HepG2 (cell line): ENCODE data around the gene UNC5B. TPM values are rescaled to one million over a fixed set of nuclear protein-coding genes. Genes with fewer than 3 reads are reported as not detected.
A peak's percentile ranks its signal among the peaks of the same experiment; 100 is the strongest.

Experiments
- BORCS8-MEF2B ChIP-seq: sonication (generic); formaldehyde crosslinking; IDR thresholded peaks from 2 replicates; pipeline ENCODE4 v1.8.0; 2022; ENCODE audit warnings: mild to moderate bottlenecking, missing genetic modification reagents
- CENPX ChIP-seq: sonication (generic); formaldehyde crosslinking; IDR thresholded peaks from 2 replicates; pipeline ENCODE4 v1.9.0; 2021; ENCODE audit warnings: mild to moderate bottlenecking, missing genetic modification reagents, moderate library complexity
- HOXD1 ChIP-seq: sonication (generic); formaldehyde crosslinking; IDR thresholded peaks from 2 replicates; pipeline ENCODE4 v1.5.0; 2020; ENCODE audit warnings: missing genetic modification reagents
- MEIS2 ChIP-seq: sonication (generic); formaldehyde crosslinking; IDR thresholded peaks from 2 replicates; pipeline ENCODE4 v1.9.0; 2021; ENCODE audit warnings: mild to moderate bottlenecking, missing genetic modification reagents
- MNT ChIP-seq: fragments of 450-650 bp; IDR thresholded peaks from 2 replicates; pipeline ENCODE4 v1.6.1; 2016
- MTA3 ChIP-seq: sonication (generic); formaldehyde crosslinking; IDR thresholded peaks from 2 replicates; pipeline ENCODE4 v1.4.0; 2020; ENCODE audit warnings: missing genetic modification reagents
- MTF2 ChIP-seq: sonication (generic); formaldehyde crosslinking; IDR thresholded peaks from 2 replicates; pipeline ENCODE4 v1.5.0; 2020; ENCODE audit warnings: missing genetic modification reagents, borderline replicate concordance
- PITX1 ChIP-seq: sonication (generic); formaldehyde crosslinking; IDR thresholded peaks from 2 replicates; pipeline ENCODE4 v1.5.1; 2020; ENCODE audit warnings: mild to moderate bottlenecking, missing genetic modification reagents
- PRDM10 ChIP-seq: sonication (generic); formaldehyde crosslinking; IDR thresholded peaks from 2 replicates; pipeline ENCODE4 v1.4.0; 2020; ENCODE audit warnings: low read depth, missing genetic modification reagents
- RARG ChIP-seq: sonication (generic); formaldehyde crosslinking; IDR thresholded peaks from 2 replicates; pipeline ENCODE4 v1.4.0; 2020; ENCODE audit warnings: low read depth, mild to moderate bottlenecking, missing genetic modification reagents
- TBX3 ChIP-seq: fragments of 450-650 bp; IDR thresholded peaks from 2 replicates; pipeline ENCODE4 v1.6.1; 2017; ENCODE audit warnings: antibody characterized with exemption, mild to moderate bottlenecking, inconsistent platforms, borderline replicate concordance
- ZFYVE20 ChIP-seq: sonication (generic); formaldehyde crosslinking; IDR thresholded peaks from 2 replicates; pipeline ENCODE4 v1.8.0; 2023; ENCODE audit warnings: low read depth, mild to moderate bottlenecking, moderate library complexity, missing genetic modification reagents, borderline replicate concordance
- ZMYM4 ChIP-seq: sonication (generic); formaldehyde crosslinking; IDR thresholded peaks from 2 replicates; pipeline ENCODE4 v1.8.1; 2023; ENCODE audit warnings: mild to moderate bottlenecking, missing genetic modification reagents
- ZNF776 ChIP-seq: sonication (generic); formaldehyde crosslinking; IDR thresholded peaks from 2 replicates; pipeline ENCODE4 v1.4.0; 2020; ENCODE audit warnings: mild to moderate bottlenecking, missing genetic modification reagents
- polyA plus RNA-seq, 8 experiments: library from polyadenylated mRNA; depleted of rRNA in 3 of 8; stranded (reverse) in 7 of 8; unstranded in 1 of 8; fragments of >200 nt; fragmentation: Illumina TruSeq in 4 of 8; extraction: Trizol in 4 of 8; gene quantifications; 2 replicates each; pipeline versions ENCODE4 v1.2.1 to v1.2.3, GENCODE V29; 2011 to 2016; ENCODE audit warnings: low read depth in 4 of 8, missing spikeins in 1 of 8, mixed read lengths in 1 of 8; ENCODE audit not compliant: insufficient read depth in 1 of 8
- total RNA-seq, 5 experiments: library from RNA; depleted of rRNA; stranded (reverse); fragments of >200 nt; fragmentation: Illumina TruSeq; extraction: Trizol; gene quantifications; 2 replicates each; pipeline ENCODE4 v1.2.3, GENCODE V29; 2016; ENCODE audit warnings: low read depth in 1 of 5
- TF ChIP-seq, protein P1 (sequence below): fragments of 450-650 bp; IDR thresholded peaks from 2 replicates; pipeline ENCODE4 v1.6.1; 2017
- TF ChIP-seq, protein P2 (sequence below): sonication (generic); formaldehyde crosslinking; IDR thresholded peaks from 2 replicates; pipeline ENCODE4 v1.4.0; 2020; ENCODE audit warnings: missing genetic modification reagents
- TF ChIP-seq, protein P3 (sequence below): sonication (generic); formaldehyde crosslinking; IDR thresholded peaks from 2 replicates; pipeline ENCODE4 v1.5.0; 2020; ENCODE audit warnings: missing genetic modification reagents, mild to moderate bottlenecking, borderline replicate concordance

UNC5B gene
- total and polyA plus RNA-seq, 2 of the 13 experiments (the other 11 are each of a cell fraction or from before 2014, with no cell fraction given) = 0.07 TPM

- TF ChIP-seq, protein P1, sequence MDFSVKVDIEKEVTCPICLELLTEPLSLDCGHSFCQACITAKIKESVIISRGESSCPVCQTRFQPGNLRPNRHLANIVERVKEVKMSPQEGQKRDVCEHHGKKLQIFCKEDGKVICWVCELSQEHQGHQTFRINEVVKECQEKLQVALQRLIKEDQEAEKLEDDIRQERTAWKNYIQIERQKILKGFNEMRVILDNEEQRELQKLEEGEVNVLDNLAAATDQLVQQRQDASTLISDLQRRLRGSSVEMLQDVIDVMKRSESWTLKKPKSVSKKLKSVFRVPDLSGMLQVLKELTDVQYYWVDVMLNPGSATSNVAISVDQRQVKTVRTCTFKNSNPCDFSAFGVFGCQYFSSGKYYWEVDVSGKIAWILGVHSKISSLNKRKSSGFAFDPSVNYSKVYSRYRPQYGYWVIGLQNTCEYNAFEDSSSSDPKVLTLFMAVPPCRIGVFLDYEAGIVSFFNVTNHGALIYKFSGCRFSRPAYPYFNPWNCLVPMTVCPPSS = no peak
- TF ChIP-seq ZMYM4 (CRISPR knock-in tag) (peak; percentile 71), RARG (no peak), ZNF776 (CRISPR knock-in tag) (no peak), MTF2 (CRISPR knock-in tag) (no peak), HOXD1 (CRISPR knock-in tag) (0 out of 2 replicates have a peak, but pooled peaks have one; percentile 64), MTA3 (CRISPR knock-in tag) (no peak), MEIS2 (CRISPR knock-in tag) (peak; percentile 85; the same call in 1 of the 2 replicates), PITX1 (CRISPR knock-in tag) (peak; percentile 91), MNT (no peak), ZFYVE20 (CRISPR knock-in tag) (no peak), CENPX (no peak), PRDM10 (CRISPR knock-in tag) (peak; percentile 81; the same call in 1 of the 2 replicates), TBX3 (peak; percentile 78), BORCS8-MEF2B (CRISPR knock-in tag) (no peak)
- TF ChIP-seq, protein P2, sequence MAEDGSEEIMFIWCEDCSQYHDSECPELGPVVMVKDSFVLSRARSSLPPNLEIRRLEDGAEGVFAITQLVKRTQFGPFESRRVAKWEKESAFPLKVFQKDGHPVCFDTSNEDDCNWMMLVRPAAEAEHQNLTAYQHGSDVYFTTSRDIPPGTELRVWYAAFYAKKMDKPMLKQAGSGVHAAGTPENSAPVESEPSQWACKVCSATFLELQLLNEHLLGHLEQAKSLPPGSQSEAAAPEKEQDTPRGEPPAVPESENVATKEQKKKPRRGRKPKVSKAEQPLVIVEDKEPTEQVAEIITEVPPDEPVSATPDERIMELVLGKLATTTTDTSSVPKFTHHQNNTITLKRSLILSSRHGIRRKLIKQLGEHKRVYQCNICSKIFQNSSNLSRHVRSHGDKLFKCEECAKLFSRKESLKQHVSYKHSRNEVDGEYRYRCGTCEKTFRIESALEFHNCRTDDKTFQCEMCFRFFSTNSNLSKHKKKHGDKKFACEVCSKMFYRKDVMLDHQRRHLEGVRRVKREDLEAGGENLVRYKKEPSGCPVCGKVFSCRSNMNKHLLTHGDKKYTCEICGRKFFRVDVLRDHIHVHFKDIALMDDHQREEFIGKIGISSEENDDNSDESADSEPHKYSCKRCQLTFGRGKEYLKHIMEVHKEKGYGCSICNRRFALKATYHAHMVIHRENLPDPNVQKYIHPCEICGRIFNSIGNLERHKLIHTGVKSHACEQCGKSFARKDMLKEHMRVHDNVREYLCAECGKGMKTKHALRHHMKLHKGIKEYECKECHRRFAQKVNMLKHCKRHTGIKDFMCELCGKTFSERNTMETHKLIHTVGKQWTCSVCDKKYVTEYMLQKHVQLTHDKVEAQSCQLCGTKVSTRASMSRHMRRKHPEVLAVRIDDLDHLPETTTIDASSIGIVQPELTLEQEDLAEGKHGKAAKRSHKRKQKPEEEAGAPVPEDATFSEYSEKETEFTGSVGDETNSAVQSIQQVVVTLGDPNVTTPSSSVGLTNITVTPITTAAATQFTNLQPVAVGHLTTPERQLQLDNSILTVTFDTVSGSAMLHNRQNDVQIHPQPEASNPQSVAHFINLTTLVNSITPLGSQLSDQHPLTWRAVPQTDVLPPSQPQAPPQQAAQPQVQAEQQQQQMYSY (CRISPR knock-in tag) = no peak; the same call in 1 of the 2 replicates
- TF ChIP-seq, protein P3, sequence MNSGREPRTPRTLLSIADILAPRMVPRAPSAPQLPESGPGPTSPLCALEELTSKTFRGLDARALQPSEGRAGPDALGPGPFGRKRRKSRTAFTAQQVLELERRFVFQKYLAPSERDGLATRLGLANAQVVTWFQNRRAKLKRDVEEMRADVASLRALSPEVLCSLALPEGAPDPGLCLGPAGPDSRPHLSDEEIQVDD = no peak
Measured at GRCh38 chr10:71339796-71340589, 127.6 kb downstream of the UNC5B start (continued).
